HL-60/S4 treated with phorbol 12-myristate 13-acetate at 8.2 ng/mL for 4 days and 3 days (cell line): ENCODE results near the gene PGM5.

ENCODE experiments used
- in situ Hi-C: fragments of 300-500 bp; cut with MboI; formaldehyde crosslinking; loops from 2 replicates; pipeline ENCODE4 v1.15.0; 2022; ENCODE audit warnings: low sequenced_read_pairs

PGM5 gene

DNA sequence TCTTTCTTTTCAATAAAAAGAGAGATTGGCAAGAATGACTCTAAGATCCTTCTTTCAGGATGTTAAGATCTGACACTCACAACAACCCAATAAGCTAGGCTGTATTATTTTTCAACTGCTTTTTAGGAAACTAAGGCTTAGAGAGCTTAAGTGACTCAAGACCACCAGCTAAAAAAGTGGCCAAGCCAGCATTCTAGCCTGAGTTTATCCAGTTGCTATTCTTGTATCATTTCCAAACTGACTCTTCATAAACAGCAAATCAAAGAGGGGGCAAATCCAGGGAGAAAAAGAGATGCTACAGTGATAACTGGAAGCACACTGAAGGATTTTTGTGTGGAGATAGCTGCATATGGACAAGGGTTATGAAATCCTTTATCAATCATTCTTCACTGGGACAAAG is 137.1 kb downstream of the PGM5 start:
- in situ Hi-C loops: no loop called here

DNA sequence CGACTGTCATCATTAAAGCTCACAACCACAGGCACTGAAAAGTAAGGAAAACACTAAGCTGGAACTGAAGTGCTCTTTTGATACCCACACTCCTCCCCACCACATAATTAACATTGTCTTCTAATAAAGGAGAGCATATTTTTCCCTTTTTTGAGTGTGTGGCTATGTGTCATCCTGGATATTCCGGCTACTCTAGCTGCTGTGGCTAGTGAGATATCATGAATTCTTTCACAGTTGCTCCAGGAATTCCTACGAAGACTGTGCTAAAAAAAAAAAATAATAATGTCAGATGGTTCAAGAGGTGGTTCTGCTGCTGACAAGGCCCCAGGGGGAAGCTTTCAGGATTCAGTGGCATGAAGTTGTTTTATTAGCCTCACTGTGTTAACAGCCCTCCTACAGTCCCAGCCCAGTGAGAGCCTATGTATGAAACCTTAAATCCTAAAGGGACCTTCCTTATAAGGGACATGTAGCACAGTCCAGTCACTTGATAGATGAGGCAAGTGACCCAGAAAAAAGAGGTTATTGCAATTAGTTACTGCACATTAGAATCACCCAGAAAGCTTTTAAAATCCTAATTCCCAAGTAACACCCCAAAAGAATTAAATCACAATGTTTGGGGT is 137.7 kb downstream of the PGM5 start:
- in situ Hi-C loops: no loop called here

DNA sequence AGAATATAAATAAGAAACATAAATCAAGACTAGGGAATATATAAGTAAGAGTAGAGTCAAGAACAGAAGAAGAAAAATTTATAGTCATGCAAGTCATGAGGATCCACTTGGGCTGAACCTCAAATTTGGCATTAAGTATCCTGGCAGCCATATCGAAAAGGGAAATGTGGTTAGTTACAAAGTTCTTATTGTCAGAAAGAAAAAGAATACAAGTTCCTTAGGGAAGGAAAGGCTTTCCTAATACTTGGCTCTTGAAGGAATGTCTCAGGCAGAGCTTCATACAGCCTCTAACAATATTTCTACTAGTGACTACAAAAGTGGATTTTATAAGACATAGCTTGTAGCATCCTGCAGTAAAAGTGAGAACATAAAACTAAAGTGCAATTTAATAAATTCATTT is 138.8 kb downstream of the PGM5 start:
- in situ Hi-C loops: no loop called here

DNA sequence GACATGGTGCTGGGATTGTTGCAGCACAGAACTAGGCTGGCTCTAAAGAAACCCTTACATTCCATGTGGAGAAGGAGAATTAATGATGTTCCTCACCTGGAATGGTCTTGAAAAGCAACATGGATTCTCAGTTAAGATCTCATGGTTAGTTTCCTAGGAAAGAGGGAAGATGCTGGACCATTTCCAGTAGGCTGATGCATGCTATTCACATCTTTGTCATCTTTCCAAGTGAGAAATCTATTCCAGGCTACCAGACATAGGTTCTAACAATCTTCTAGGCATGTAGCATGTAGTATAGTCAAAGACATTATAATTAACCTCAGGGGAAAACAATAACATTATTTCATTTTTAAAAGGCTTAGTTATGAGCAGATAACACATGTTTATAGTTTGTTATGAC is 139.9 kb downstream of the PGM5 start:
- in situ Hi-C loops: no loop called here

DNA sequence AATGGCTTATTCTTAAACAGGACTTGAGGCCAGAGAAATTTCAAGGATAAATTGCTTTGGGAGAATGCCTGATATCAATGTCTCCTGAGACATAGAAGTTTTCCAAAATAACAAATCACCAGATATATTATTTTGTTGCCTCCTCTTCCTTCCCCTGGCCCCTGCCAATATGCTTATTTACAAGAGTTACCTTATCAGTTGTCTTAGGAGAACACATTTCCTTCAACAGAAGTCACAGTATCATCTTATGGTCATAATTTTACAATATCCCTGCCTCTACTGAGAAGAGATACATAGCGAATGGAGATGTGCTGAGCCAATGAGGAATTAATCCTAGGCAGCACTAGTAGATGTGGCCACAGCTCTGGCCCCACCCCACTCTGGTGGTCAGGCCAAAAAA is 141.2 kb downstream of the PGM5 start:
- in situ Hi-C loops: no loop called here

DNA sequence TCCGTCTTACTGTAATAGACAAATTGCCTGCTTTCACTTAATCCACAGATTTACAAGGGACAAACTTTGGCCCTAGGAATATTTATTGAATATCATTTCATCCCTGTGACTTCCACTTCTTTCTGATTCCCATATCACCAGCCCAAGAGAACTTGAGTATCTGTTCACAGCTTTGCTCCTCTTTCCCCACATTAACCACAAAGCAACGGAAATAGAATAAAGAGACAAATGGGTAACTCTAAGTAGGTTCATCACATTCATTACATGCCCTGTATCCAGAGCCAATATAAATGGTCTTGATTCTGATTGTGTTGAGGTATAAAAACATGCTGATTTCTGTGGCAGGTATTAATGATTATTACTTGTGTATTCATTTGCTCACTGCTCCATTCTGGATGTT is 142.4 kb downstream of the PGM5 start:
- in situ Hi-C loops: no loop called here

DNA sequence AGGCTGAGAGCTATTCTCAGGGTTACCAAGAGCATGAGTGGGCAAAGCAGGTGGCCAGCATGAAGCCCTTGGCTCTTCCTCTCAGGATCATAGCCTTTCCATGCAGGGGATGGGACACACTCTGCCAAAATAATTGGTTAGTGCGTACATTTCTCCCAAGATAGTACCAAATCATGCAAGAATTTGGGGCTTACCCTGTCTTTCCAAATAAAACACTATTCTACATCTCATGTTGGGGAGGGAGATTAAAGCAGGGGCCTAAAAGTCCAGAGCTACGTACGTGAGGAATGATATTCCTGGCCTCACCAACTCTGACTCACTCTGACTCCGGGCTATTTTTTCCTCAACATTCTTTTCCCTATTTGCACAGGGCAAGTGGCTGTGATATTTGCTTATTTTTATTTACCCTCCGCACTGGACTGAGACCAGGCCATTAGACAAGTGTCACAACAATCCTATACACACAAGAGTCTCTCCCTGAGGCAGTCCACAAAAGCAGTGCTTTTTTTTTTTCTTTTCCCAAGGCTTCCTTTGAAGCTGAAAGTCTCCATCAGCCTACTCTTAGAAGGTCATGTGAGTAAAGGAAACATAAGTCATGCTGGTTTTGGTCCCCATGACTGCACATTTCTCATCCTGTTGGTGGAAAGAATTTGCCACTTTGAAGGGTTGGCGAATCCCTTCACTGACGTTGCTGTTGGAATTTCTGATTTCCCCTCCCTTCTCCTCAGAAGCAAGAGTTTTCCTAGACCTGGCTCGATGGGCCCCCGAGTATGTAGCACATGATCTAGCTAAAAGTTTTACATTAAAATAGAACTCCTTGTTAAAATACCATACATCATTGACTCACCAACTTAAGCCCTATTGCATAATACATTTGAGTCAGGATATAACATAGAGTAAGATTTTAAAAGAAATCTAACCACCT is 144.3 kb downstream of the PGM5 start:
- in situ Hi-C loops: no loop called here

DNA sequence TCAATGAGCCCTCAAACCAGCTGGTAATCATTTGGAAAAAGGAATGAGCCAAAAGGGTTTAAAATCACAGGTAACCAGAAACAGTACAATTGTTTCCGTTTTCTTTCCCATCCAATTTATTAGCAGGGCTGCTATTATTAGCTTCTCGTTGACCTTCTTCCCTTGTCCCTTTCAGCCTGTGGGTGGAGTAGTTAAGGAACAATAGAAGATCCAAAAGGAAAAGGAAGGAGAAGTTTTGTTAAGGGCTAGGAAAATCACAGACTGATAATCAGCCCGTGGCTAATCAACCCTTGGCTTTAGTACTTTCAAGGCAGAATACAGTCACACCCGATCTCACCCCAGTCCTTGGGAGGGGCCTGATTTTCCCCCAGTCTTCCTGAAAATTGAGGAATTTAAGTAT is 145.9 kb downstream of the PGM5 start:
- in situ Hi-C loops: no loop called here

DNA sequence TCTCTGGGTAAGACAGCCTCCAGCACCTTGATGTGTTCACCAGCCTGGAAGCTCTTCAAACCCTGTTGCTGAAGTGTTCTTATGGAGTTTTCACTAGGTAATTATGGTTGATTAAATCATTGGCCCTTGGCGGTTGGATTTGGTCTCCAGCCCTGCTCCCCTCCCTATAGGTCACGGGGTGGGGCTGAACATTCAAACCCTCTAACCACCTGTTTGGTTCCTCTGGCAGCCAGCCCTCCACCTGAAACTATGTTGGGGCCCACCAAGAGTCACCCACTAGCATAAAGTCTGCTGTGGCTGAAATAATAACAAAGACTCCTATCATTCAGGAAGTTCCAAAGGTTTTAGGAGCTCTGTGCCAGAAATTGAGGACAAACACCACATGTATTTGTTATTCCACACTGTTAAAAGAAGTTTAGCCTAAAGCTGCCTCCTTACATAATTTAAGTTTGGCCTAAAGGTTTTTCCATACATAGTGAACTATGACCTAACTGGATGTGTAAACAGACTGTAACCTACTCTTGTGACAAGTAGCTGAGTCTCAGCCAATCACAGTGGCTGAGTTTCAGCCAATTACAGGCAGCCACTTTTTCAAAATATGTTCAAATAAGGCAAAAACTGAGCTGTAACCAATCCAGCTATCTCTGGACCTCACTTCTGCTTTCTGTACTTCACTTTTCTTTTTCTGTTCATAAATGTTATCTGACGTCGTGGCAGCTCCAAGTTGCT is 149.4 kb downstream of the PGM5 start:
- in situ Hi-C loops: no loop called here

DNA sequence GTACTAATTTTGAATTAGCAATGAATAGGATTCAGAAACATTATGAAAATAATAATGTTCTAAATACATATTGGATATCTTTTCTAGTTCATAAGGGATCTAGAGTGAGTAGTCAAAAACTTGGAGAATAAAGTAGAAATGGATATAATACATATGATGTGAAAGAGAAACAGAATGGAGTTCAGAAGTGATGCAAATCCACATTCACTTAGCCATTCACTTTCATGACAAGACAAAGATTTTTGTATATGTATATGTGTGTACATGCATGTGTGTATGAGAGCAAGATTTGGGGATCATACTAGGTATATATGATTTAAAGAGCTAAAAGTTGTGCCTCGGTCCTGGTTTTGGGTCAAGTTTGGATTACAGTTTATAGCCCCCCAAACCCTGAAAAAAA is 150.1 kb downstream of the PGM5 start:
- in situ Hi-C loops: no loop called here

DNA sequence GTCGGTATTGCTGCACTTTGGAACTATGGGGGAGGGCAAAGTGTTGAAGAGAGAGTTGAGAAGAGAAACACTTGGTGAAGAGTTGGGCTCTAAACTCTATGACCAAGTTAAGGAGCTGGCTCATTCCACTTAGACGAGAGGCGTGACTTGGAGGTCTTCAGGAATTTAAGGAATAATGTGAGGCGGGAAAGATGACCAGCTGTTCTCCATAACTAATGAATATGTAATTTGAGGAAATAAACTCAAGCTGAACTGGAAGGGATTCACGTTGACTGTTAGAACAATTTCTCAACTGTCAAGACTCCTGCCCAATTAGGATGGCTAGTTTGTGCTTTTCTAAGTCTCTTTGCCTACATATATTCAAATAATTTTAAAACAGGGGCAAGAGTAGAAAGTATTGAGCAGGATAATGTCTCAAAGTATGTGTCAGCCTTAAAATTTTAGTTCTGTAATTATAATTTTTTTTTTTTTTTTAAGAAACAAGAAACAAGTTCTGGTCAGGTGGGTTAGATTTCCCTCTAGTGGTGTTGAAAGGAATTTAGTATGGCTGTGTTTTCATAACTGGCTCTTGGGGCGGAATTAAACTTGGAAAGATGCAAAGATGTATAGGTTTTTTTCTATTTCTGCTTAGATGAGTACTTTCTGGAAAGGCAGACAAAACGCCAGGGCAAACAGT is 150.9 kb downstream of the PGM5 start:
- in situ Hi-C loops: no loop called here

DNA sequence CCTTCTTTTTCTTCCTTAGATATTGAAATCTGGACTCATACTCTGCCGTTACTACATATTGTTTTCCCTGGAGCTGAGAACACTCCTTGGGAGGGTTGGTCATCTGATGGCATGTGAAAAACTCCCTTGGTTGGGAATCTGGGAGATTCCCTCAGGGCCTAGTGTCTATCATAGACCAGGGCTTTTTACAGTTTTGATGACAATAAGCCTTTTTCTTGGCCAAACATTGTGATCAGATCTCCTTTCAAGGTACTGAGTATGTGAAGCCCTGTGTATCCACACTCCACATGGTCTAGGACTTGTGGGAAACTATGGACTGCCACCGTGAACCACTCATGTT is 151.4 kb downstream of the PGM5 start:
- in situ Hi-C loops: no loop called here

DNA sequence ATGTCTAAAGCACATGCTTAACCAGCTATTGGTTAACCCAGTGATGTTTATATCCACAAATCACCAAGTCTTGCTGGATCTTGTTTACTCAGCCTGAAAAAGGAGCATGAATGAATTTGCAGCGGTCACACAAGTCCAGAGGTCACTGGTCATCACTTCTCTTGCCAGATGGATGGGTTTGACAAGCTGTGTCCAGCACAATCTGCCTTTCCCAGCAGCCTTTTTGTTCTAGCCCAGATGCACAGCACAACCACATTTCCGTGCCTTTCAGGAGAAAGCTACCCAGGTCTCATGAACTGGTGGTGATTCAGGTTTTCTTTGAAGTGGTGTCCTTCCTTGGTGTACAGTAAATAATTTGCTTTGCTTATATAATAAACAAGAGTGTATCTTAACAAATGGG is 152.1 kb downstream of the PGM5 start:
- in situ Hi-C loops: no loop called here

DNA sequence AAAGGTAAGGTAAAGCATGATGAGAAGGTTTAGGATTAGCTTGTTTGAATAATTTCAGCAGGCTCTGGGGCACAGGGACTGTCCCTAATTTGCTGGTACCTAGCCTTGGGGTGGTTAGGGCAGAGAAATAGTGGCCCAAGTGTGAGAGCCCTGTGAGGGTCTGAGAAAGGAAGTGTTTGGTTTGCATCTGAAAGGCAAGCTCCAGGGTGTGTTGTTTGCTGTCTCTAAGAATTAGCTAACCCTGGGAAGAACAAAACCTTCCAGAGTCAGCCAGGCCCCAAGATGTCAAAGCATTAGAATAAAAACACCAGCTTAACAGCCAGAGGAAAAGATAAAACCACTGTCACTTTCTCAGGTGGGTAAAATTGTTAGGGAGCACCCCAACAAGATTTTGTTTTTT is 153.3 kb downstream of the PGM5 start:
- in situ Hi-C loops: no loop called here

DNA sequence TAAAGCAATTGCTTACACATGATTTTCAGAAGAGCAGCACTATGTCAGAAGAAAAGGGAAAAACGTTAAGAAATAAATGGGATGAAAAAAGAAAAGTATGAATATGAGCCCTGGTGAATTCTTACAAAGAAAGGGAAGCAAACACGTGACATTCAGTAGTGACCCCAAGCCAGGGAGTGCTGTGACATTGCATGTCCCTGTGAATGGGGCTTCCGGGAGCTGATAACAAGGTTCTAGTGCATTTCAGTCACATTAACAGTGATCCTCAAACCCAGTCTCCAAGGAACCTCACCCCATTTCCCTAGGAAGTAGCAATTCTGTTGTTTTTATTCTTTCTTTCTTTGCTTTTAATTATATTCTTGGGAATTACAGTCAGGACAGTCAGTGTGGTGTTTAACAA is 157.0 kb downstream of the PGM5 start:
- in situ Hi-C loops: no loop called here

DNA sequence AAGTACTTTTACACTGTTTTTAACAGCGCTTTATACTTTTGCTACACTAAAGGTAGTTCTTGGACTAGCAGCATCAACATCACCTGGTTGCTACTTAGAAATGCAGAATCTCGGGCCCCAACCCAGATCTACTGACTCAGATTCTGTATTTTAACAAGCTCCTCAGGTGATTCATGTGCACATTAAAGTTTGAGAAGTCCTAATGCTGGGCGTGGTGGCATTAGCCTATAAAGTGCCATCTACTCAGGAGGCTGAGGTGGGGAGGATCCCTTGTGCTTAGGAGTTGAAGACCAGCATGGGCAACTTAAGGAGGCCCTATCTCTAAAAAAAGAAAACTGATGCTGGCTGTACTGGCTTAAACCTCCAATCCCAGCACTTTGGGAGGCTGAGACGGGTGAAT is 157.6 kb downstream of the PGM5 start:
- in situ Hi-C loops: no loop called here

DNA sequence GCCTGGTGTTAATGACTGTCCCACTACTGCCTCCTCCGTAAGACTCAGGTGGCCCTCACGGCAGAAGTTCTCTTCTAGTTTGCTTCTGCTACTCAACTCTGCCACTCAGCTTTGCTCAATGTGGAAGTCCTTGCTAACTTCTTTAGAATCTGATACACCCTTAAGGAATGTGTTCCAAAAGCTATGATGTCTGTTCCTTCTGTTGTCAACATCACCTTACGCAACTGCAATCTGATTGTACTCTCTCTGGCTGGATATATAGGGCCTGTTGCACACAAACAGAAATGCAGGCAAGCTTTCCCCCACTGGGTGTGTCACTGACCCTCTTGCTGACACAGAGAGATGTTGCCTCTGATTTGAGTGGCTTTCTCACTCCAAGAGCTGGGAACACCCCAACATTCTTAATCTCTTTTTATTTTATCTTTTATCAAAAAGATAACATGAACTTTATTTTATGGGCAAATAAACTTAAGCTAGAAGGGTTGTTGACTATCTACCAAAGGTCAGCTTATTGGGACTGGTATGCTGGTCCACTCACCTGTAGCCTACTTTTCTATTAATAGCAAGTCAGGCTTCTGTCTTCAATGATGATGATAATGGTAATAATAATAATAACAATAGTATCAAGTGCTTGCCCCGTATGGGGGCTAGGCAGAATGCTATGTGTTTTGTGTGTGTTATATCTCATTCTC is 159.1 kb downstream of the PGM5 start:
- in situ Hi-C loops: no loop called here

DNA sequence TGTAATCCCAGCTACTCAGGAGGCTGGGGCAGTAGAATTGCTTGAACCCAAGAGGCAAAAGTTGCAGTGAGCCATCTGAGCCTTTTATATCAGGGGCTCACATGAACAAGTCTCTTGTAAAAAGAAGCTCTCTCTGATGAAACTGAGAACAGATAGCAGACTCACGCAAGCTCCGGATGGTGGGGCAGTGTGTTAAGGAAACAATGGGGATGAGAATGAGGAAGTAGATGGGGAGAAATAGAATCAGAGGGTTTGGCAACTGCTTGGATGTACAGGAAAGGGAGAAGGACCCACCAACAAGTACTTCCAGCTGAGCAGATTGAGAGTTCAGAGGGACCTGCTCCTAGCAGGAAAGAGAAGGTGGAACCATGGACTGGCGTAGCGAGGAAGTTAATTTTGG is 165.7 kb downstream of the PGM5 start:
- in situ Hi-C loops: no loop called here

DNA sequence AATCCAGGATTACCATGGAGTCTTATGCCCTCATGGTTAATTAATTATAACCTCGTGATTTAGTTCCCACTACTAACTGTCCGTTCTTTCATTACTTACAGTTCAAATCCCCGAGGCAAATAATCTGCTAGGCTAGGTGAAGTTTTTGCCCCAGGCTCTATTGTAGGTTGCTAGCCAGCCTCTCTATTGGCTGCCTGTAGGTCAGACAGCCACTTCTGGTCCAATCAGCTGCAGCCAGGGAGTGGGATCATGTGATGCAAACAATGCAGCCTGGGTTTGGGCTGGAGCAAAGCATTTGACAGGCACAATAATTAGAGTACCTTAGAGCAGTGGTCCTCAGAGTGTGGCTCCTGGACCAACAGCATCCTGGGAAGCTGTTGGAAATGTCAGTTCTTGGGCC is 166.5 kb downstream of the PGM5 start:
- in situ Hi-C loops: no loop called here

DNA sequence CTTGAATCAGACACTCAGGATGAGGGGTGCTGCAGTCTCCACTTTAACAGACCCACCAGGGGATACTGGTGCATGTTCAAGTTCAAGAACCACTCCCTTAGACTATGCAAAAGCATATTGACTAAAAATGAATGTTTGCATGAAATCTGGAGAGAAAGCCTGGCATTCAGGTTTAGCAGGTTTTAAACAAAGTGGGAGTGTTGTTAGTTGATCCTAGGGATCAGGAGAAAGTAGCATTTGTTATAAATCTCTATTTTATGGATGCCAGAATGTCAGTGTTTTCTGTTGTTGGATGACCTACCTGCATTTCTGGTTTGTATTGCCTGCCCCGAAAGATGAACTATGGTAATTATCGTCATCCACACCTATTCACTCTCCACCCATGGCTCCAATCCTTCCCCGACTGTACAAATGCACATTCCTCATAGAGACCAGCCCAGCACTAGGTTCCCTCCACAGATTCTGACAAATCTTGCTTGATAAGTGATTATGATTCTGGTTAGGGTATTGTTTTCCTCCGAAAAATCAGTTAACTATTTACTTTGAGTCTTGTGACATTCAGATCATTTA is 167.0 kb downstream of the PGM5 start:
- in situ Hi-C loops: no loop called here

DNA sequence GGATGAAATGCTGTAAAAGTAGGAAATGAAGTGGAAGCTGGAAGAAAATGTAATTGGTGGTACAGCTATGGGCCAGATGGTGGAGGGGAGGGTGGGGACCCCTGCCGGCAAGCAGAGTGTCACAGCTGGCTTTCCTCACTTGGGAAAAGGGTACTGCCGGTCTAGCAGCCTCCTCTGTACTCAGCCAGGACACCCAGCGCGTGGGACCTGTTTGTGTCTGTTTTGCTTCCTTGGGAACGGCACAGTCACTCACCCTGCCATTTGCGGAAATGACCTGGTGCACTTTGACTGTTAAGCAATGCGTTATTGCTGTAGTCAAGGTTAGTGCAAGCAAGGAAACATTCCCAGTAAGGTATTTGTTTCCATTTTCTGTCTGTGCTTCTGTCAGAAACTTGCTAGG is 174.2 kb downstream of the PGM5 start:
- in situ Hi-C loops: no loop called here
